Mammary epithelial cell (primary cell): ENCODE measurements around the gene POU6F2.

ENCODE experiments used
- CTCF ChIP-seq, 2 donors: IDR thresholded peaks in 1 of 2; conservative IDR thresholded peaks in 1 of 2; 2 replicates each; pipeline ENCODE4 v1.5.1; 2011 to 2012; ENCODE audit warnings: inconsistent platforms in 2 of 2, low read length in 2 of 2, mild to moderate bottlenecking in 2 of 2, control low read depth in 1 of 2, low read depth in 1 of 2; ENCODE audit not compliant: insufficient read depth in 1 of 2; ENCODE audit errors: extremely low read depth in 1 of 2
- EZH2 ChIP-seq: IDR thresholded peaks from 2 replicates; pipeline ENCODE4 v1.6.1; 2012; ENCODE audit warnings: low read length, inconsistent platforms, borderline replicate concordance

GRCh38 chr7:38928506-38928905 lies 49.2 kb upstream of the POU6F2 start:
- no peak for TF ChIP-seq CTCF (conservative IDR thresholded peaks at IDR 0.05 in 1 of 2, IDR thresholded peaks at IDR 0.05 in 1 of 2; ENCODE audit: extremely low read depth in 1 of 2, insufficient read depth in 1 of 2, low read depth in 1 of 2, low read length in 2 of 2)
- TF ChIP-seq EZH2 = no peak
